Suprapubic skin (tissue), 4 donors: ENCODE measurements around the gene ARHGEF7. TPM values are rescaled to one million over a fixed set of nuclear protein-coding genes. Genes with fewer than 3 reads are reported as not detected.

Experiments used
- DNase-seq, 2 donors: peaks; one replicate each; pipeline ENCODE4 v3.0.0-alpha.2; 2019; ENCODE audit warnings: low spot score in 2 of 2
- H3K27ac ChIP-seq: fragments of 200-600 bp; sonication (generic); one replicate; pipeline ENCODE4 v1.5.1; 2019
- H3K27me3 ChIP-seq: fragments of 200-600 bp; sonication (generic); one replicate; pipeline ENCODE4 v1.5.1; 2019
- H3K36me3 ChIP-seq: fragments of 200-600 bp; sonication (generic); one replicate; pipeline ENCODE4 v1.5.1; 2019
- H3K4me1 ChIP-seq: fragments of 200-600 bp; sonication (generic); one replicate; pipeline ENCODE4 v1.5.1; 2019
- H3K4me3 ChIP-seq: fragments of 200-600 bp; sonication (generic); one replicate; pipeline ENCODE4 v1.5.1; 2019; ENCODE audit warnings: mild to moderate bottlenecking
- H3K9me3 ChIP-seq: fragments of 200-600 bp; sonication (generic); one replicate; pipeline ENCODE4 v1.5.1; 2019
- CTCF ChIP-seq, 2 donors: fragments of 200-600 bp in 1 of 2; fragments of 450-650 bp in 1 of 2; sonication (generic) in 1 of 2; IDR thresholded peaks; one replicate each; pipeline ENCODE4 v1.5.1; 2016 to 2019; ENCODE audit warnings: antibody characterized with exemption in 2 of 2, mild to moderate bottlenecking in 1 of 2, moderate library complexity in 1 of 2
- EP300 ChIP-seq: sonication (generic); formaldehyde crosslinking; IDR thresholded peaks from one replicate; pipeline ENCODE4 v1.6.1; 2017; ENCODE audit warnings: antibody characterized with exemption
- POLR2A ChIP-seq, 2 donors: fragments of 450-650 bp; IDR thresholded peaks; one replicate each; pipeline ENCODE4 v1.6.1; 2017; ENCODE audit warnings: antibody characterized with exemption in 2 of 2, mild to moderate bottlenecking in 2 of 2, moderate library complexity in 2 of 2
- POLR2AphosphoS5 ChIP-seq, 3 donors: sonication (generic); formaldehyde crosslinking; IDR thresholded peaks; one replicate each; pipeline ENCODE4 v1.6.1; 2017; ENCODE audit warnings: antibody characterized with exemption in 3 of 3
- WGBS: methylation state at CpG from one replicate; pipeline ENCODE4 v1.1.5; 2018; 5-methylcytosine and 5-hydroxymethylcytosine counted together
- total RNA-seq, 4 donors: library from RNA; depleted of rRNA; stranded (reverse); fragments of >200 nt; gene quantifications; one replicate each; pipeline ENCODE4 v1.1.0, GENCODE V29; 2016

ARHGEF7 gene
- total RNA-seq, 4 donors from 2014 or later, result 72.1 to 210 (median 99.6) TPM

- 60% methylated on average over 9 of the region's 9 CpGs for WGBS
- Histone ChIP-seq H3K27me3 (peaks cover 47% of the 10 kb centered on the region), H3K36me3 (no peaks in the 10 kb centered on the region), H3K27ac (no peak overlapping the region), H3K4me1 (no peaks in the 10 kb centered on the region), H3K4me3 (no peak overlapping the region), H3K9me3 (no peaks in the 10 kb centered on the region)
- no peak for DNase-seq
- TF ChIP-seq CTCF (IDR thresholded peaks at IDR 0.05) (no peak), POLR2AphosphoS5 (IDR thresholded peaks at IDR 0.05) (no peak), EP300 (no peak), POLR2A (IDR thresholded peaks at IDR 0.05) (no peak)
Measured at GRCh38 chr13:111095911-111096501, 19.1 kb upstream of the ARHGEF7 start.

DNA sequence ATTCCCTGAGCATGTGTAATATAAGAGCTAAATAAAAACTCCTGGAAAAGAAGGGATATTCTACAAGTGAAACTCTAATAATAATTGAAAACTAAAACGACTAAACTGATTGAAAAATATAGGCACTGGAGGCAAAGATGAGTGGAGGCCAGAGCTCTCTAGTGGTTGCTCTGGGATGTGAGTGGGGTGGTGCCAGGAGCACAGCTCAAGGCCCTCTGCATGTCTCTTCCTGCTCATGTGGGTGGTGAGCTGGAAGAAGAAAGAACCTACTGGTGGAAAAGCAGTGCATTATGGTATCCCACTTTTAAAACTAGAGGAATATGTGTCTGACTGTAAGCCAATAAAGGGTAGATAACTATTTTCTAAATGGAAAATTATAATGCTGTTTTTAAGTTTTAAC lies 15.8 kb upstream of the ARHGEF7 start:
- 48% methylated on average over 1 of the region's 1 CpG for WGBS
- Histone ChIP-seq H3K36me3 (no peaks in the 10 kb centered on the region), H3K27ac (no peak overlapping the region), H3K4me3 (no peak overlapping the region), H3K27me3 (peaks cover 26% of the 10 kb centered on the region), H3K9me3 (peaks cover 11% of the 10 kb centered on the region), H3K4me1 (no peaks in the 10 kb centered on the region)
- TF ChIP-seq EP300 (no peak), POLR2AphosphoS5 (IDR thresholded peaks at IDR 0.05) (no peak), CTCF (IDR thresholded peaks at IDR 0.05) (no peak), POLR2A (IDR thresholded peaks at IDR 0.05) (no peak)
- DNase-seq, result no peak

DNA sequence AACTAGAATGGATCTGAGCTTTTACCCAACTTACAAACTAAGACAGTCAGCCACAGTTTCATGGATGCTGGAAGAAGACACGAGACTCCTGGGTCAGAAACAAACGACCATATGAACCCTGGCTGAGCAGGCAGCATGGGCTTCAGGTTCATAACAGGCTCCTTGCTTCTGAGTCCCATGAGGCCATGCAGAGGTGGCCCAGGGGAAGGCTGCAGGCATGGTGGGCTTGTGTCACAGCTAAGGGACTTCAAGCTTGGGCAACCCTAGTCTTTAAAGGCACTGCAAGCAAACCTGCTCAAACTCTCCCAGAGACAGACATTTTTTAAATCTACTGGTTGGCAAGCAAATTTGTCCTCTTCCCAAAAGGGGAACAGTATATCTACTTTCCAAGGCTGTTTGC lies 5.1 kb upstream of the ARHGEF7 start:
- peaks cover 43% of the 10 kb centered on the region for H3K27me3 ChIP-seq
- no peaks in the 10 kb centered on the region for H3K9me3 ChIP-seq
- no peaks in the 10 kb centered on the region for H3K36me3 ChIP-seq
- no peak overlapping the region for H3K27ac ChIP-seq
- no peak overlapping the region for H3K4me3 ChIP-seq
- no peak for TF ChIP-seq POLR2AphosphoS5 (IDR thresholded peaks at IDR 0.05)
- TF ChIP-seq EP300, result no peak
- TF ChIP-seq CTCF (IDR thresholded peaks at IDR 0.05), result no peak
- TF ChIP-seq POLR2A (IDR thresholded peaks at IDR 0.05), result no peak
- 63% methylated on average over 2 of the region's 2 CpGs for WGBS
- no peak for DNase-seq
- H3K4me1 ChIP-seq, result peaks cover 12% of the 10 kb centered on the region

GRCh38 chr13:111111376-111111937 lies 3.7 kb upstream of the ARHGEF7 start:
- H3K9me3 ChIP-seq, result no peaks in the 10 kb centered on the region
- DNase-seq, result no peak
- no peaks in the 10 kb centered on the region for H3K36me3 ChIP-seq
- H3K4me3 ChIP-seq, result no peak overlapping the region
- TF ChIP-seq EP300 (no peak), CTCF (IDR thresholded peaks at IDR 0.05) (no peak), POLR2A (IDR thresholded peaks at IDR 0.05) (no peak), POLR2AphosphoS5 (IDR thresholded peaks at IDR 0.05) (no peak)
- WGBS, result 93% methylated on average over 7 of the region's 7 CpGs
- H3K27ac ChIP-seq, result no peak overlapping the region
- peaks cover 22% of the 10 kb centered on the region for H3K4me1 ChIP-seq
- peaks cover 55% of the 10 kb centered on the region for H3K27me3 ChIP-seq

GRCh38 chr13:111112196-111112595 lies 2.9 kb upstream of the ARHGEF7 start:
- Histone ChIP-seq H3K4me3 (no peak overlapping the region), H3K4me1 (peaks cover 25% of the 10 kb centered on the region), H3K27me3 (peaks cover 62% of the 10 kb centered on the region), H3K9me3 (no peaks in the 10 kb centered on the region), H3K27ac (no peak overlapping the region), H3K36me3 (no peaks in the 10 kb centered on the region)
- DNase-seq, result no peak
- TF ChIP-seq CTCF (IDR thresholded peaks at IDR 0.05) (no peak), POLR2AphosphoS5 (IDR thresholded peaks at IDR 0.05) (no peak), EP300 (no peak), POLR2A (IDR thresholded peaks at IDR 0.05) (no peak)
- WGBS, result 89% methylated on average over 9 of the region's 9 CpGs
